ENCODE results near the gene COPS2.

- TF ChIP-seq CTCF (IDR thresholded peaks at IDR 0.05) (no peak), TFCP2L1 (CRISPR knock-in tag; IDR thresholded peaks at IDR 0.05) (no peak), ZFP36 (IDR thresholded peaks at IDR 0.05; ENCODE audit: borderline replicate concordance, partially characterized antibody) (no peak), USF2 (IDR thresholded peaks at IDR 0.05) (no peak), ESRRA (IDR thresholded peaks at IDR 0.05; ENCODE audit: borderline replicate concordance, low read length) (no peak), CHD2 (IDR thresholded peaks at IDR 0.05; ENCODE audit: low read length, partially characterized antibody) (no peak), CHD4 (IDR thresholded peaks at IDR 0.05; ENCODE audit: borderline replicate concordance) (no peak), CBX2 (IDR thresholded peaks at IDR 0.05; ENCODE audit: borderline replicate concordance, low read depth) (no peak), JUN (IDR thresholded peaks at IDR 0.05) (no peak), EP300 (IDR thresholded peaks at IDR 0.05) (no peak), POLR2A (IDR thresholded peaks at IDR 0.05; ENCODE audit: low read length) (no peak)
- TF ChIP-seq, protein P1, sequence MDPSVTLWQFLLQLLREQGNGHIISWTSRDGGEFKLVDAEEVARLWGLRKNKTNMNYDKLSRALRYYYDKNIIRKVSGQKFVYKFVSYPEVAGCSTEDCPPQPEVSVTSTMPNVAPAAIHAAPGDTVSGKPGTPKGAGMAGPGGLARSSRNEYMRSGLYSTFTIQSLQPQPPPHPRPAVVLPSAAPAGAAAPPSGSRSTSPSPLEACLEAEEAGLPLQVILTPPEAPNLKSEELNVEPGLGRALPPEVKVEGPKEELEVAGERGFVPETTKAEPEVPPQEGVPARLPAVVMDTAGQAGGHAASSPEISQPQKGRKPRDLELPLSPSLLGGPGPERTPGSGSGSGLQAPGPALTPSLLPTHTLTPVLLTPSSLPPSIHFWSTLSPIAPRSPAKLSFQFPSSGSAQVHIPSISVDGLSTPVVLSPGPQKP (IDR thresholded peaks at IDR 0.05; ENCODE audit: low read depth, low read length) = no peak
These were observed 34.6 kb downstream of the COPS2 start for GRCh38 chr15:49120832-49121231.
